Activated naive CD8-positive, alpha-beta T cell treated with anti-CD3 and anti-CD28 coated beads, Interleukin-2, amount 50 U/mL, for 24 hours (primary cell): Measurements from ENCODE around the gene ABLIM1.

Experiments used
- ATAC-seq: fragments of 150-1000 bp; cut with Tn5 transposase; one replicate; pipeline ENCODE4 v1.10.0; 2021
- DNase-seq: peaks from one replicate; pipeline ENCODE4 v3.0.0; 2021
- H3K27ac Mint-ChIP-seq: one replicate; pipeline ENCODE4 v1.8.0; 2021; ENCODE audit warnings: mild to moderate bottlenecking, mixed read lengths
- H3K27me3 Mint-ChIP-seq: one replicate; pipeline ENCODE4 v1.8.0; 2021; ENCODE audit warnings: mixed read lengths
- H3K36me3 Mint-ChIP-seq: one replicate; pipeline ENCODE4 v1.8.0; 2021; ENCODE audit warnings: low read depth, mixed read lengths
- H3K4me1 Mint-ChIP-seq: one replicate; pipeline ENCODE4 v1.8.0; 2021; ENCODE audit warnings: mixed read lengths
- H3K4me3 Mint-ChIP-seq: one replicate; pipeline ENCODE4 v1.8.0; 2021; ENCODE audit warnings: mild to moderate bottlenecking, moderate library complexity, mixed read lengths
- H3K9me3 Mint-ChIP-seq: one replicate; pipeline ENCODE4 v1.8.0; 2021; ENCODE audit warnings: mixed read lengths

ABLIM1 gene

GRCh38 chr10:114398587-114399331 lies 259.3 kb downstream of the ABLIM1 start:
- Mint-ChIP-seq H3K9me3 (no peaks in the 10 kb centered on the region), H3K4me3 (no peak overlapping the region), H3K36me3 (no peaks in the 10 kb centered on the region), H3K27ac (no peak overlapping the region), H3K27me3 (peaks cover 62% of the 10 kb centered on the region), H3K4me1 (peaks cover 13% of the 10 kb centered on the region)
- ATAC-seq (no peak), DNase-seq (no peak)

- ATAC-seq, result no peak
- H3K9me3 Mint-ChIP-seq, result no peaks in the 10 kb centered on the region
- DNase-seq, result no peak
- no peak overlapping the region for H3K27ac Mint-ChIP-seq
- H3K36me3 Mint-ChIP-seq, result no peaks in the 10 kb centered on the region
- peaks cover 55% of the 10 kb centered on the region for H3K27me3 Mint-ChIP-seq
- H3K4me3 Mint-ChIP-seq, result no peak overlapping the region
- peaks cover 7% of the 10 kb centered on the region for H3K4me1 Mint-ChIP-seq
These were observed 260.4 kb downstream of the ABLIM1 start for GRCh38 chr10:114397651-114398145.

GRCh38 chr10:114396464-114396863 lies 261.6 kb downstream of the ABLIM1 start:
- Mint-ChIP-seq H3K4me1 (peaks cover 7% of the 10 kb centered on the region), H3K4me3 (no peak overlapping the region), H3K27me3 (peaks cover 44% of the 10 kb centered on the region), H3K9me3 (no peaks in the 10 kb centered on the region), H3K27ac (no peak overlapping the region), H3K36me3 (no peaks in the 10 kb centered on the region)
- DNase-seq (no peak), ATAC-seq (no peak)

- peaks cover 8% of the 10 kb centered on the region for H3K4me1 Mint-ChIP-seq
- H3K27ac Mint-ChIP-seq, result no peak overlapping the region
- no peaks in the 10 kb centered on the region for H3K9me3 Mint-ChIP-seq
- peak; percentile 60 for ATAC-seq
- no peak for DNase-seq
- peaks cover 40% of the 10 kb centered on the region for H3K27me3 Mint-ChIP-seq
- no peaks in the 10 kb centered on the region for H3K36me3 Mint-ChIP-seq
- no peak overlapping the region for H3K4me3 Mint-ChIP-seq
These were observed 262.6 kb downstream of the ABLIM1 start for GRCh38 chr10:114395366-114396022.

- no peak for DNase-seq
- no peak overlapping the region for H3K4me3 Mint-ChIP-seq
- H3K36me3 Mint-ChIP-seq, result no peaks in the 10 kb centered on the region
These were observed 263.5 kb downstream of the ABLIM1 start for GRCh38 chr10:114394531-114394930.

GRCh38 chr10:114393886-114394285 lies 264.2 kb downstream of the ABLIM1 start:
- Mint-ChIP-seq H3K4me3 (no peak overlapping the region), H3K4me1 (peaks cover 11% of the 10 kb centered on the region), H3K27me3 (peaks cover 39% of the 10 kb centered on the region), H3K9me3 (no peaks in the 10 kb centered on the region), H3K27ac (no peak overlapping the region), H3K36me3 (no peaks in the 10 kb centered on the region)
- DNase-seq (no peak), ATAC-seq (no peak)

More at GRCh38 chr10:114394531-114394930, 263.5 kb downstream of the ABLIM1 start:
- peaks cover 38% of the 10 kb centered on the region for H3K27me3 Mint-ChIP-seq
- no peak for ATAC-seq
- no peak overlapping the region for H3K27ac Mint-ChIP-seq
- H3K4me1 Mint-ChIP-seq, result peaks cover 8% of the 10 kb centered on the region
- H3K9me3 Mint-ChIP-seq, result no peaks in the 10 kb centered on the region

- peaks cover 35% of the 10 kb centered on the region for H3K27me3 Mint-ChIP-seq
These were observed 264.6 kb downstream of the ABLIM1 start for GRCh38 chr10:114393482-114393881.

GRCh38 chr10:114392112-114392835 lies 265.8 kb downstream of the ABLIM1 start:
- Mint-ChIP-seq H3K36me3 (no peaks in the 10 kb centered on the region), H3K4me1 (peaks cover 26% of the 10 kb centered on the region), H3K27ac (no peak overlapping the region), H3K27me3 (peaks cover 38% of the 10 kb centered on the region), H3K9me3 (peaks cover 4% of the 10 kb centered on the region), H3K4me3 (no peak overlapping the region)
- no peak for DNase-seq
- ATAC-seq, result no peak

More at GRCh38 chr10:114393482-114393881, 264.6 kb downstream of the ABLIM1 start:
- Mint-ChIP-seq H3K9me3 (no peaks in the 10 kb centered on the region), H3K4me3 (no peak overlapping the region), H3K27ac (no peak overlapping the region), H3K4me1 (peaks cover 15% of the 10 kb centered on the region), H3K36me3 (no peaks in the 10 kb centered on the region)
- no peak for ATAC-seq
- DNase-seq, result no peak

- H3K36me3 Mint-ChIP-seq, result no peaks in the 10 kb centered on the region
- DNase-seq (no peak), ATAC-seq (no peak)
- no peak overlapping the region for H3K27ac Mint-ChIP-seq
- H3K4me3 Mint-ChIP-seq, result no peak overlapping the region
- peaks cover 4% of the 10 kb centered on the region for H3K9me3 Mint-ChIP-seq
- H3K27me3 Mint-ChIP-seq, result peaks cover 38% of the 10 kb centered on the region
- peaks cover 26% of the 10 kb centered on the region for H3K4me1 Mint-ChIP-seq
These were observed 266.5 kb downstream of the ABLIM1 start for GRCh38 chr10:114391599-114391998.

- no peaks in the 10 kb centered on the region for H3K36me3 Mint-ChIP-seq
- H3K27me3 Mint-ChIP-seq, result peaks cover 20% of the 10 kb centered on the region
- H3K27ac Mint-ChIP-seq, result no peak overlapping the region
- ATAC-seq, result no peak
- no peak for DNase-seq
- peaks cover 4% of the 10 kb centered on the region for H3K9me3 Mint-ChIP-seq
- H3K4me1 Mint-ChIP-seq, result peaks cover 20% of the 10 kb centered on the region
- no peak overlapping the region for H3K4me3 Mint-ChIP-seq
These were observed 268.6 kb downstream of the ABLIM1 start for GRCh38 chr10:114389426-114389825.

GRCh38 chr10:114388275-114388674 lies 269.8 kb downstream of the ABLIM1 start:
- peak overlapping the region; percentile 76 for H3K27ac Mint-ChIP-seq
- peak; percentile 80 for ATAC-seq
- H3K4me3 Mint-ChIP-seq, result no peak overlapping the region

GRCh38 chr10:114387784-114388183 lies 270.3 kb downstream of the ABLIM1 start:
- H3K9me3 Mint-ChIP-seq, result peaks cover 4% of the 10 kb centered on the region
- H3K36me3 Mint-ChIP-seq, result no peaks in the 10 kb centered on the region
- H3K4me3 Mint-ChIP-seq, result no peak overlapping the region
- H3K27ac Mint-ChIP-seq, result peak overlapping the region; percentile 76
- H3K4me1 Mint-ChIP-seq, result peaks cover 20% of the 10 kb centered on the region
- no peak for ATAC-seq
- DNase-seq, result no peak
- H3K27me3 Mint-ChIP-seq, result peaks cover 21% of the 10 kb centered on the region

More at GRCh38 chr10:114388275-114388674, 269.8 kb downstream of the ABLIM1 start:
- DNase-seq, result peak; percentile 32
- H3K27me3 Mint-ChIP-seq, result peaks cover 17% of the 10 kb centered on the region
- H3K36me3 Mint-ChIP-seq, result no peaks in the 10 kb centered on the region
- peaks cover 4% of the 10 kb centered on the region for H3K9me3 Mint-ChIP-seq
- H3K4me1 Mint-ChIP-seq, result peaks cover 20% of the 10 kb centered on the region

- ATAC-seq, result no peak
- no peak overlapping the region for H3K27ac Mint-ChIP-seq
- no peak for DNase-seq
- peaks cover 20% of the 10 kb centered on the region for H3K4me1 Mint-ChIP-seq
- peaks cover 24% of the 10 kb centered on the region for H3K27me3 Mint-ChIP-seq
- H3K9me3 Mint-ChIP-seq, result peaks cover 4% of the 10 kb centered on the region
- H3K4me3 Mint-ChIP-seq, result no peak overlapping the region
- no peaks in the 10 kb centered on the region for H3K36me3 Mint-ChIP-seq
These were observed 271.6 kb downstream of the ABLIM1 start for GRCh38 chr10:114386452-114386851.

GRCh38 chr10:114385557-114385956 lies 272.5 kb downstream of the ABLIM1 start:
- peaks cover 4% of the 10 kb centered on the region for H3K9me3 Mint-ChIP-seq
- no peak for ATAC-seq

More at GRCh38 chr10:114385557-114385956, 272.5 kb downstream of the ABLIM1 start:
- no peak for DNase-seq
- Mint-ChIP-seq H3K27me3 (peaks cover 24% of the 10 kb centered on the region), H3K4me3 (no peak overlapping the region), H3K36me3 (no peaks in the 10 kb centered on the region), H3K4me1 (peaks cover 18% of the 10 kb centered on the region), H3K27ac (no peak overlapping the region)
